ENCODE results near the gene PLPPR3. TPM values are rescaled to one million over a fixed set of nuclear protein-coding genes. Genes with fewer than 3 reads are reported as not detected.

Gene PLPPR3
- total RNA-seq (1.5 and 2.5 TPM in 2 replicates), polyA plus RNA-seq (0.19 and 0.30 TPM in 2 replicates), polyA minus RNA-seq (ENCODE audit: low replicate concordance) (0.15 and 3.3 TPM in 2 replicates)
- 0.57 and 0.70 TPM in 2 replicates for polyA plus RNA-seq (2012)

- no peak within 1 kb of the TSS for H2AFZ ChIP-seq (ENCODE audit: low read length)
- H3K4me3 ChIP-seq (replicated peaks in 1 of 4; ENCODE audit: control extremely low read depth in 1 of 4, insufficient read depth in 1 of 4, low read depth in 3 of 4, low read length in 4 of 4): peak within 1 kb of the TSS in 1 of 4 experiments; percentile 40
- H3K9ac ChIP-seq (ENCODE audit: insufficient read depth, low read length): no peak within 1 kb of the TSS
- no peak for TF ChIP-seq CTCF (conservative IDR thresholded peaks at IDR 0.05 in 1 of 2, IDR thresholded peaks at IDR 0.05 in 1 of 2; ENCODE audit: low read depth in 1 of 2, low read length in 2 of 2)
- TF ChIP-seq EZH2 (IDR thresholded peaks at IDR 0.05; ENCODE audit: low read length, missing control alignments): no peak
- H3K9me3 ChIP-seq (ENCODE audit: control insufficient read depth, insufficient read depth, low read depth, low read length): no peaks in the 10 kb centered on the region
- H3K4me2 ChIP-seq (ENCODE audit: extremely low read depth, insufficient read depth, low read length): no peak within 1 kb of the TSS
- H3K36me3 ChIP-seq (ENCODE audit: control insufficient read depth, insufficient read depth, low read length): no peaks in the 10 kb centered on the region
- no peak within 1 kb of the TSS for H3K27ac ChIP-seq (ENCODE audit: insufficient read depth, low read length)
- no peaks in the 10 kb centered on the region for H3K4me1 ChIP-seq (ENCODE audit: control insufficient read depth, extremely low read depth, insufficient read depth, low read length)
- H4K20me1 ChIP-seq (ENCODE audit: control insufficient read depth, extremely low read depth, insufficient read depth, low read length): no peaks in the 10 kb centered on the region
- no peaks in the 10 kb centered on the region for H3K27me3 ChIP-seq (ENCODE audit: control insufficient read depth, insufficient read depth, low read length)
- no peaks in the 10 kb centered on the region for H3K79me2 ChIP-seq (ENCODE audit: control insufficient read depth, insufficient read depth, low read length)
- no peak for DNase-seq (ENCODE audit: low read depth in 2 of 2)
Measured at GRCh38 chr19:821825-822503, at the start of gene PLPPR3. PLPPR3 (minus strand) TSS chr19:821955; CDS start chr19:821559, 396 bp downstream.

GRCh38 chr19:870963-871401, 49.2 kb upstream of the PLPPR3 start:
- Histone ChIP-seq H2AFZ (ENCODE audit: low read length) (no peak overlapping the region), H3K36me3 (ENCODE audit: control insufficient read depth, insufficient read depth, low read length) (peaks cover 26% of the 10 kb centered on the region), H4K20me1 (ENCODE audit: control insufficient read depth, extremely low read depth, insufficient read depth, low read length) (no peaks in the 10 kb centered on the region), H3K4me3 (replicated peaks in 1 of 4; ENCODE audit: control extremely low read depth in 1 of 4, insufficient read depth in 1 of 4, low read depth in 3 of 4, low read length in 4 of 4) (no peak overlapping the region), H3K4me1 (ENCODE audit: control insufficient read depth, extremely low read depth, insufficient read depth, low read length) (peaks cover 11% of the 10 kb centered on the region), H3K9ac (ENCODE audit: insufficient read depth, low read length) (no peak overlapping the region), H3K27ac (ENCODE audit: insufficient read depth, low read length) (no peak overlapping the region), H3K4me2 (ENCODE audit: extremely low read depth, insufficient read depth, low read length) (no peak overlapping the region), H3K79me2 (ENCODE audit: control insufficient read depth, insufficient read depth, low read length) (no peaks in the 10 kb centered on the region), H3K27me3 (ENCODE audit: control insufficient read depth, insufficient read depth, low read length) (no peaks in the 10 kb centered on the region), H3K9me3 (ENCODE audit: control insufficient read depth, insufficient read depth, low read depth, low read length) (no peaks in the 10 kb centered on the region)
- TF ChIP-seq EZH2 (IDR thresholded peaks at IDR 0.05; ENCODE audit: low read length, missing control alignments): no peak
- no peak for TF ChIP-seq CTCF (conservative IDR thresholded peaks at IDR 0.05 in 1 of 2, IDR thresholded peaks at IDR 0.05 in 1 of 2; ENCODE audit: low read depth in 1 of 2, low read length in 2 of 2)
- peak; percentile 63 to 78 for DNase-seq (ENCODE audit: low read depth in 2 of 2)

GRCh38 chr19:870314-870713, 48.6 kb upstream of the PLPPR3 start:
- no peaks in the 10 kb centered on the region for H4K20me1 ChIP-seq (ENCODE audit: control insufficient read depth, extremely low read depth, insufficient read depth, low read length)
- H3K9me3 ChIP-seq (ENCODE audit: control insufficient read depth, insufficient read depth, low read depth, low read length): no peaks in the 10 kb centered on the region
- peaks cover 23% of the 10 kb centered on the region for H3K36me3 ChIP-seq (ENCODE audit: control insufficient read depth, insufficient read depth, low read length)
- no peaks in the 10 kb centered on the region for H3K27me3 ChIP-seq (ENCODE audit: control insufficient read depth, insufficient read depth, low read length)
- H3K4me1 ChIP-seq (ENCODE audit: control insufficient read depth, extremely low read depth, insufficient read depth, low read length): peaks cover 11% of the 10 kb centered on the region
- TF ChIP-seq EZH2 (IDR thresholded peaks at IDR 0.05; ENCODE audit: low read length, missing control alignments) (no peak), CTCF (conservative IDR thresholded peaks at IDR 0.05 in 1 of 2, IDR thresholded peaks at IDR 0.05 in 1 of 2; ENCODE audit: low read depth in 1 of 2, low read length in 2 of 2) (no peak)
- no peak overlapping the region for H3K9ac ChIP-seq (ENCODE audit: insufficient read depth, low read length)
- no peaks in the 10 kb centered on the region for H3K79me2 ChIP-seq (ENCODE audit: control insufficient read depth, insufficient read depth, low read length)
- no peak overlapping the region for H2AFZ ChIP-seq (ENCODE audit: low read length)
- DNase-seq (ENCODE audit: low read depth in 2 of 2): no peak
- no peak overlapping the region for H3K4me2 ChIP-seq (ENCODE audit: extremely low read depth, insufficient read depth, low read length)
- peak overlapping the region; percentile 84 for H3K27ac ChIP-seq (ENCODE audit: insufficient read depth, low read length)
- H3K4me3 ChIP-seq (replicated peaks in 1 of 4; ENCODE audit: control extremely low read depth in 1 of 4, insufficient read depth in 1 of 4, low read depth in 3 of 4, low read length in 4 of 4): no peak overlapping the region
